K562 (cell line): ENCODE measurements around the gene ATPAF2. TPM values are rescaled to one million over a fixed set of nuclear protein-coding genes. Genes with fewer than 3 reads are reported as not detected.

Experiments used
- ATAC-seq: fragments of 200-7000 bp; cut with Tn5 transposase; 3 replicates; pipeline ENCODE4 v1.9.1; 2020; ENCODE audit warnings: moderate library complexity
- BruUV-seq: library from RNA; stranded (reverse); fragments of 400-500 nt; replicated peaks from 2 replicates; lab custom pipeline; 2021; lab: Mats Ljungman, UMichigan
- CTCF ChIA-PET: fragments of 300-600 bp; formaldehyde crosslinking; extraction: SDS; loops from one replicate; lab custom pipeline; 2021; ENCODE audit warnings: low intra/inter-chr PET ratio; lab: Yijun Ruan, JAX
- POLR2A ChIA-PET: fragments of 300-600, 350-650 bp; sonication (Branson Sonifier 250); formaldehyde crosslinking; extraction: SDS; loops from one replicate; lab custom pipeline; 2021; ENCODE audit warnings: antibody characterized with exemption, inconsistent platforms; lab: Yijun Ruan, JAX
- DNase-seq, 4 experiments: peaks; one replicate each; pipeline versions ENCODE4 v3.0.0 to v3.0.0-alpha.2; 2011 to 2018; ENCODE audit warnings: low spot score in 3 of 4, mixed read lengths in 3 of 4; ENCODE audit errors: extremely low read depth in 1 of 4
- FAIRE-seq: peaks from 2 replicates; lab custom pipeline; 2011; peaks lifted over from hg19 to GRCh38; lab: Jason Lieb, UNC
- H2AFZ ChIP-seq: 2 replicates; pipeline ENCODE4 v1.6.0; 2011; ENCODE audit warnings: low read depth, low read length, control low read depth, inconsistent platforms
- H3K27ac ChIP-seq: fragments of 200-600 bp; 3 replicates; pipeline ENCODE4 v1.8.0; 2011; ENCODE audit warnings: low read depth, mild to moderate bottlenecking, control low read depth, inconsistent platforms, low read length, moderate library complexity, mixed read lengths; ENCODE audit errors: extremely low read depth
- H3K27me3 ChIP-seq, 2 experiments: fragments of 300-600 bp in 1 of 2; 2 replicates in 1 of 2; 3 replicates in 1 of 2; pipeline versions ENCODE4 v1.6.0 to v1.8.0; 2011; ENCODE audit warnings: inconsistent platforms in 2 of 2, low read length in 2 of 2, mild to moderate bottlenecking in 1 of 2, mixed read lengths in 1 of 2, moderate library complexity in 1 of 2; ENCODE audit not compliant: control insufficient read depth in 2 of 2, insufficient read depth in 2 of 2
- H3K36me3 ChIP-seq: fragments of 300-600 bp; 3 replicates; pipeline ENCODE4 v1.8.0; 2011; ENCODE audit warnings: mild to moderate bottlenecking, low read length, inconsistent platforms; ENCODE audit not compliant: control insufficient read depth, insufficient read depth
- H3K4me1 ChIP-seq, 2 experiments: fragments of 200-600 bp in 1 of 2; replicated peaks in 1 of 2; 2 replicates in 1 of 2; 3 replicates in 1 of 2; pipeline versions ENCODE4 v1.5.1 to v1.8.0; 2011; ENCODE audit warnings: inconsistent platforms in 2 of 2, low read length in 2 of 2, mild to moderate bottlenecking in 1 of 2, mixed read lengths in 1 of 2, moderate library complexity in 1 of 2; ENCODE audit not compliant: control insufficient read depth in 2 of 2, insufficient read depth in 2 of 2
- H3K4me2 ChIP-seq: 2 replicates; pipeline ENCODE4 v1.6.1; 2011; ENCODE audit warnings: low read length, control low read depth, inconsistent platforms, mixed read lengths; ENCODE audit not compliant: insufficient read depth
- H3K4me3 ChIP-seq: fragments of 200-600 bp; sonication (generic), shearing (Covaris generic); 2 replicates; pipeline ENCODE4 v1.5.1; 2016; ENCODE audit warnings: control low read depth, inconsistent platforms
- H3K79me2 ChIP-seq: fragments of 200-600 bp; 3 replicates; pipeline ENCODE4 v1.8.0; 2011; ENCODE audit warnings: low read length, inconsistent platforms; ENCODE audit not compliant: control insufficient read depth, insufficient read depth
- H3K9ac ChIP-seq, 2 experiments: 2 replicates each; pipeline versions ENCODE4 v1.6.0 to v1.6.1; 2011; ENCODE audit warnings: low read depth in 2 of 2, low read length in 2 of 2, control low read depth in 1 of 2, inconsistent platforms in 1 of 2, mild to moderate bottlenecking in 1 of 2, mixed read lengths in 1 of 2; ENCODE audit not compliant: insufficient read depth in 1 of 2
- H3K9me1 ChIP-seq: one replicate; pipeline ENCODE4 v1.6.0; 2011; ENCODE audit warnings: inconsistent platforms, mild to moderate bottlenecking, low read length, moderate library complexity; ENCODE audit not compliant: control insufficient read depth, insufficient read depth
- H3K9me3 ChIP-seq: replicated peaks from 2 replicates; pipeline ENCODE4 v1.5.1; 2011; ENCODE audit warnings: low read depth, low read length, inconsistent platforms; ENCODE audit not compliant: control insufficient read depth, insufficient read depth
- H4K20me1 ChIP-seq: replicated peaks from 2 replicates; pipeline ENCODE4 v1.6.1; 2011; ENCODE audit warnings: low read length, inconsistent platforms, mixed read lengths; ENCODE audit not compliant: control insufficient read depth, insufficient read depth
- ATF4 ChIP-seq: fragments of 450-650 bp; formaldehyde crosslinking; IDR thresholded peaks from 2 replicates; pipeline ENCODE4 v1.4.0; 2022; ENCODE audit warnings: mild to moderate bottlenecking, moderate library complexity
- C11orf30 ChIP-seq: fragments of 450-650 bp; IDR thresholded peaks from 2 replicates; pipeline ENCODE4 v1.6.1; 2016; ENCODE audit warnings: low read depth, mild to moderate bottlenecking
- CBX1 ChIP-seq: sonication (generic); IDR thresholded peaks from 2 replicates; pipeline ENCODE4 v1.6.1; 2016; ENCODE audit warnings: antibody characterized with exemption, low read depth, mild to moderate bottlenecking
- E2F5 ChIP-seq: sonication (generic); formaldehyde crosslinking; IDR thresholded peaks from 2 replicates; pipeline ENCODE4 v1.8.0; 2022; ENCODE audit warnings: mild to moderate bottlenecking, missing genetic modification reagents
- EGR1 ChIP-seq: fragments of 450-650 bp; conservative IDR thresholded peaks from 2 replicates; pipeline ENCODE4 v1.6.1; 2017; ENCODE audit warnings: mild to moderate bottlenecking
- KLF13 ChIP-seq: fragments of 450-650 bp; IDR thresholded peaks from 2 replicates; pipeline ENCODE4 v1.6.1; 2016; ENCODE audit warnings: missing genetic modification characterization, low read depth, mild to moderate bottlenecking, missing compliant biosample characterization, moderate library complexity, borderline replicate concordance
- MAFG ChIP-seq: fragments of 450-650 bp; conservative IDR thresholded peaks from 2 replicates; pipeline ENCODE4 v1.6.1; 2016; ENCODE audit warnings: missing genetic modification characterization, missing compliant biosample characterization
- MAFK ChIP-seq: IDR thresholded peaks from 2 replicates; pipeline ENCODE4 v1.6.1; 2011; ENCODE audit warnings: low read length, improper control_type of control experiment
- MYNN ChIP-seq, 2 experiments: sonication (generic); formaldehyde crosslinking in 1 of 2; IDR thresholded peaks; 2 replicates each; pipeline versions ENCODE4 v1.5.0 to v1.6.1; 2016 to 2020; ENCODE audit warnings: antibody characterized with exemption in 1 of 2, missing genetic modification reagents in 1 of 2
- NFE2 ChIP-seq: IDR thresholded peaks from 2 replicates; pipeline ENCODE4 v1.6.1; 2014; ENCODE audit warnings: antibody characterized with exemption, low read depth
- NRF1 ChIP-seq, 2 experiments: fragments of 450-650 bp; IDR thresholded peaks in 1 of 2; conservative IDR thresholded peaks in 1 of 2; 2 replicates each; pipeline ENCODE4 v1.6.1; 2014; ENCODE audit warnings: mild to moderate bottlenecking in 2 of 2
- TAF9B ChIP-seq: fragments of 450-650 bp; IDR thresholded peaks from 2 replicates; pipeline ENCODE4 v1.6.1; 2018; ENCODE audit warnings: mild to moderate bottlenecking; ENCODE audit not compliant: partially characterized antibody
- TEAD1 ChIP-seq, 2 experiments: fragments of 450-650 bp in 1 of 2; sonication (generic) in 1 of 2; formaldehyde crosslinking; IDR thresholded peaks; 2 replicates each; pipeline versions ENCODE4 v1.4.0 to v1.8.0; 2020 to 2022; ENCODE audit warnings: mild to moderate bottlenecking in 2 of 2, missing genetic modification reagents in 1 of 2
- TFAM ChIP-seq: fragments of 250-450 bp; sonication (Bioruptor Pico); conservative IDR thresholded peaks from 2 replicates; pipeline ENCODE4 v1.5.0; 2021; ENCODE audit warnings: mild to moderate bottlenecking, moderate library complexity
- ZNF184 ChIP-seq: sonication (generic); formaldehyde crosslinking; IDR thresholded peaks from 2 replicates; pipeline ENCODE4 v1.5.0; 2020; ENCODE audit warnings: missing genetic modification reagents
- ZNF263 ChIP-seq: sonication (generic); formaldehyde crosslinking; IDR thresholded peaks from 2 replicates; pipeline ENCODE4 v1.8.0; 2022; ENCODE audit warnings: mild to moderate bottlenecking, missing genetic modification reagents, borderline replicate concordance
- ZNF316 ChIP-seq: fragments of 450-650 bp; IDR thresholded peaks from 2 replicates; pipeline ENCODE4 v1.6.1; 2016
- ZNF551 ChIP-seq: fragments of 250-450 bp; sonication (Bioruptor Pico); IDR thresholded peaks from 2 replicates; pipeline ENCODE4 v1.5.0; 2021; ENCODE audit warnings: mild to moderate bottlenecking, moderate library complexity
- ZNF586 ChIP-seq: fragments of 450-650 bp; formaldehyde crosslinking; conservative IDR thresholded peaks from 2 replicates; pipeline ENCODE4 v1.4.0; 2020; ENCODE audit warnings: mild to moderate bottlenecking, moderate library complexity
- ZNF75A ChIP-seq: fragments of 450-650 bp; formaldehyde crosslinking; IDR thresholded peaks from 2 replicates; pipeline ENCODE4 v1.4.0; 2020; ENCODE audit warnings: mild to moderate bottlenecking
- WGBS: fragments of 100-300 bp; shearing (Covaris generic); methylation state at CpG from one replicate; pipeline ENCODE4 v1.1.6; 2016; ENCODE audit warnings: low coverage, mixed read lengths; ENCODE audit not compliant: insufficient coverage; ENCODE audit errors: missing lambda C conversion rate; 5-methylcytosine and 5-hydroxymethylcytosine counted together
- in situ Hi-C: fragments of 300-500 bp; cut with MboI; formaldehyde crosslinking; loops from 4 replicates; pipeline ENCODE4 v1.15.0; 2018; ENCODE audit warnings: inconsistent platforms, mixed read lengths
- intact Hi-C: fragments of 100-400 bp; cut with micrococcal nuclease; formaldehyde crosslinking; loops from 2 replicates; pipeline ENCODE4 v1.14.2; 2022
- polyA plus RNA-seq, 8 experiments: library from polyadenylated mRNA; depleted of rRNA in 4 of 8; stranded (reverse) in 5 of 8; unstranded in 3 of 8; fragments of >200 nt; fragmentation: Nextera tagmentation in 2 of 8; fragmentation: Illumina TruSeq in 1 of 8; extraction: Ambion mirVana in 2 of 8; extraction: Trizol in 1 of 8; gene quantifications; 2 replicates each; pipeline versions ENCODE4 v1.2.1 to v1.2.3, GENCODE V29; 2011 to 2014; ENCODE audit warnings: inconsistent platforms in 1 of 8, missing spikeins in 1 of 8
- total RNA-seq, 7 experiments: library from RNA; depleted of rRNA in 6 of 7; stranded (reverse); fragments of >200 nt in 6 of 7; fragmentation: Illumina TruSeq in 2 of 7; extraction: Trizol in 2 of 7; gene quantifications; 2 replicates each; pipeline versions ENCODE4 v1.2.1 to v1.2.3, GENCODE V29; 2011 to 2021; ENCODE audit warnings: low replicate concordance in 1 of 7
- TF ChIP-seq, protein P1 (sequence below): fragments of 250-450 bp; sonication (Bioruptor Pico); IDR thresholded peaks from 2 replicates; pipeline ENCODE4 v1.8.0; 2021; ENCODE audit warnings: moderate library complexity, mild to moderate bottlenecking, inconsistent platforms

ATPAF2 gene
- total and polyA plus RNA-seq, 9 of the 15 experiments (the other 6 are each of a cell fraction or from before 2014, with no cell fraction given) = 2.1 to 19.2 (median 11.3) TPM

DNA sequence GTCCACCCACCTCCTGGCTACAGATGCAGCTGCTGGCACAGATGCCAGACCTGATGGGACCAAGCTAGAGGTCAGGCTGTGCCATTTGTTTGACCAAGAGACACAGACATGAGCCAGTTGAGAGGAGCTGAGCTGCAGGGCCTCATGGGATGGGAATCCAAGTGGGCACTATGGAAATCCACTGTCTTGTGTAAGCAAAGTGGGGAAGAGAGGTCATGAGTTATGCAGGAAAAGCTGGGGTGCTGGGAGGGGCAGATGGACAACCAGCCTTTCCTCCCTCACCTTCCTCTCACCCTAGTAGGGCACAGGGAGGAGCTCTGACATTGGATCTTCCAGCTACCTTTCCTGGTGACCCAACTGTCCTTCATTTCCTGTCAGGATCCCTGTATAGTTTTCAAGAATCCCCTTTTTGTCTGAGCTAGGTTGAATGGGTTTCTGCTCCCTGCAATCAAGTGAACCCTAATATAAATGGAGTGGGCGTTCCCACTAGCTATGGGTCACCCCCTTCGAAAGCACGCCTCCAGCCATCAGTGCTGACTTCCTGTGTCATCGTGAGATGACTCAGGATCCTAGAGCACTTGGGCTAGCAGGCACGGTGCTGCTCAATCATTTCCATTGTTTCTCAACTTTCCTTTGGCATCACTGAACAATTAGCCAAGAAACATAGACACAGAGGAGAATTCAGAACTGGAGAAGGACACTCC lies 13.6 kb downstream of the ATPAF2 start:
- no peaks in the 10 kb centered on the region for H3K27me3 ChIP-seq
- peak; percentile 26 for FAIRE-seq
- ATAC-seq = peak; percentile 65
- no peak overlapping the region; the same call in 2 of the 3 replicates for H3K27ac ChIP-seq
- no peak overlapping the region for H3K4me3 ChIP-seq
- no peak overlapping the region for H3K9ac ChIP-seq
- H3K36me3 ChIP-seq = peaks cover 22% of the 10 kb centered on the region; the same call in 2 of the 3 replicates
- ChIA-PET POLR2A (interaction anchor here (0.8 to 1.2 kb wide), 3 partner anchors 10 to 187 kb away, joined by 3 to 5 read pairs (median 4); no protein-coding TSS in a partner anchor), CTCF (interaction anchor here (0.5 kb wide), 1 partner anchor 135 kb away, joined by 3 read pairs; no protein-coding TSS in a partner anchor)
- no peaks in the 10 kb centered on the region; the same call in 1 of the 2 replicates for H4K20me1 ChIP-seq
- H3K4me2 ChIP-seq = no peak overlapping the region
- peak in 1 of 4 experiments; percentile 40 for DNase-seq
- peaks cover 0 to 12% of the 10 kb centered on the region in 2 experiments; a peak in 3 of 5 replicates for H3K4me1 ChIP-seq
- intact Hi-C loops (no loop called here), in situ Hi-C loops (loop anchor here (5.0 kb wide), 1 partner anchor 143 kb away; no protein-coding TSS in a partner anchor)
- no TSS peak for BruUV-seq
- no peaks in the 10 kb centered on the region for H3K79me2 ChIP-seq
- H2AFZ ChIP-seq = no peak overlapping the region
- no peaks in the 10 kb centered on the region for H3K9me3 ChIP-seq
- H3K9me1 ChIP-seq = peaks cover 3% of the 10 kb centered on the region
- 6% methylated on average over 2 of the region's 5 CpGs for WGBS
- TF ChIP-seq C11orf30 = peak; percentile 44; the same call in 1 of the 2 replicates
- TF ChIP-seq TEAD1 (CRISPR knock-in tag; IDR thresholded peaks at IDR 0.05) = no peak
- peak; percentile 36; the same call in 1 of the 2 replicates for TF ChIP-seq MAFG (tag)
- no peak for TF ChIP-seq NRF1 (conservative IDR thresholded peaks at IDR 0.05 in 1 of 2, IDR thresholded peaks at IDR 0.05 in 1 of 2)
- TF ChIP-seq ZNF551 (CRISPR knock-in tag) = no peak
- TF ChIP-seq ZNF75A (CRISPR knock-in tag) = no peak
- peak; percentile 43; the same call in 1 of the 2 replicates for TF ChIP-seq MAFK
- no peak for TF ChIP-seq TAF9B
- no peak for TF ChIP-seq ZNF263 (CRISPR knock-in tag)
- TF ChIP-seq ZNF184 = no peak
- TF ChIP-seq ZNF586 = no peak
- TF ChIP-seq KLF13 (tag) = no peak
- no peak for TF ChIP-seq CBX1
- TF ChIP-seq ATF4 (CRISPR knock-in tag) = no peak
- no peak for TF ChIP-seq MYNN (IDR thresholded peaks at IDR 0.05)
- TF ChIP-seq MYNN (CRISPR knock-in tag; IDR thresholded peaks at IDR 0.05) = no peak
- TF ChIP-seq NFE2 = peak; percentile 47
- TF ChIP-seq ZNF316 = peak; percentile 30; the same call in 1 of the 2 replicates
- TF ChIP-seq E2F5 (CRISPR knock-in tag) = no peak
- TF ChIP-seq, protein P1, sequence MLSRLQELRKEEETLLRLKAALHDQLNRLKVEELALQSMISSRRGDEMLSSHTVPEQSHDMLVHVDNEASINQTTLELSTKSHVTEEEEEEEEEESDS (CRISPR knock-in tag) = no peak
- peak; percentile 47; the same call in 1 of the 2 replicates for TF ChIP-seq EGR1
- TF ChIP-seq TFAM (CRISPR knock-in tag) = no peak
